Colon (tissue), 2 donors: ENCODE measurements around the gene CFAP46.
"Not testable (repeated sequence)": the region's sequence is repeated elsewhere in the genome, so short reads cannot be mapped to it uniquely, and the experiment has no call there.

Source experiments
- FAIRE-seq: peaks from 2 replicates; lab custom pipeline; 2012; peaks lifted over from hg19 to GRCh38; lab: Jason Lieb, UNC
- donor health status: control.
- donor health status: control.

CFAP46 gene

GRCh38 chr10:132962623-132963429 is 20.5 kb upstream of the CFAP46 start:
- no peak for FAIRE-seq

GRCh38 chr10:132961787-132962622 is 19.6 kb upstream of the CFAP46 start:
- no peak for FAIRE-seq

DNA sequence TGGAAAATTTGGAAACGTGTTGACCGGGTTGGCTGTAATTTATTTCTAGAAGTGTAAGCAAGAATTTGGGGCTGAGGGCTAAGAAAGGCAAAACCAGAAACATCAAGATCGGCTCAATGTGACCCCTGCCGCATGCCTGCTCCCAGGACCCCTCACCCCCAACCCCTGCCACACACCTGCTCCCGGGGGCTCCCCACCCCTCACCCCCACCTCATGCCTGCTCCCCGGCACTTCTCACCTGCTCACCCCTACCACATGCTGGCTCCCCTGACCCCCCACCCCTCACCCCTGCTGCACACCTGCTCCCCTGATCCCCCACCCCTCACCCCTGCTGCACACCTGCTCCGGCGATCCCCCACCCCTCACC is 19.0 kb upstream of the CFAP46 start:
- no peak for FAIRE-seq

GRCh38 chr10:132960631-132961419 is 18.5 kb upstream of the CFAP46 start:
- FAIRE-seq, result no peak

GRCh38 chr10:132960071-132960472 is 17.7 kb upstream of the CFAP46 start:
- FAIRE-seq, result no peak

DNA sequence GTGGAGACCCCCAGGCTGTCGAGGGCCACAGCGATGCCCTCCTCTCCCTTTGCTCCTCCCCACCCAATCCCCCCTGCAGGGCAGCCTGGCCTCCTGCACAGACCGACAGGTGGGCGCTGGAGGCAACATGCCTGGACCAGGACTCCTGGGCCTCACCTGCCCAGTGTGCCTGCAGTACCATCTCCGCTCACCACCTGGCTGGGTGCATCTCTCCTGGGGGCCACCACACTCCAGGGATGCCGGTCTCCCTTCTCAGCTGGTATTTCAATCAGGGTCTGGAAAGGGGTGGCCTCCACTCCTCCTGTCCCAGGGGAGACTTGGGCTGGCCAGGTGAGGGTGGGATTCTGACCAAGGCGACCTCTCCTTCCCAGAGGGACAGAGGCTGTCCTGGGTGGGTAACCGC is 17.2 kb upstream of the CFAP46 start:
- FAIRE-seq, result no peak

DNA sequence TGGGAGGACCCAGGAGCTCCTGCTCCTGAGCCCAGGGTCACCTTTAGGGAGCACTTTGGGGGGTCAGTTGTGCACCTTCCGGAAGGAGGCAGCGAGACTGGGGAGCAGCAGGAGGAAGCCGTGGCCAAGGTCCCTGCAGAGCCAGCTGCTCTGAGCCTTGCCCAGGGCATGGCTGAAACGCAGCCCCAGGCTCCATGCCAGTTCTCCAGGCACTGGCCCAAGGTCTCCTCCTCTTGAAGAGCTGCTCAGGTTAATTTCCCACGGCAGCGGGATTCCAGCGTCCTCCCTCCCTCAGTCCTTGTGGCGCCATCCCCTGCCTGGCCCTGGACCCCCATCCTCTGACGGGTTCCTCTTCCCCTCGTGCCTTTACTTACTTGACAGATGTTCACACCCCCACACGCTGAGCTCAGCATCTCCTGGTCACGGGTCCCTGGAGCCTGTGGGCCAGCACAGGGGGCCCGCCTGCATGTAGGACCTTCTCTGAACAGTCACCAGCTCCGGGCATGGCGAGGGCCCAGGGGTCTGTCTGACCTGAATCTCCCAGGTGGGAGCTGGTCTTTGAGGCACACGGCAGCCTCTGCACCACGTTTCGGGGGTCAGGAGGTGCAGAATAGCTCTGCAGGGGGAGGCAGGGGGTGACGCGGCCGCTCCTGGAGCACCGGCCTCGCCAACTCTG is 16.7 kb upstream of the CFAP46 start:
- FAIRE-seq, result no peak

GRCh38 chr10:132957981-132958882 is 15.9 kb upstream of the CFAP46 start:
- no peak for FAIRE-seq

DNA sequence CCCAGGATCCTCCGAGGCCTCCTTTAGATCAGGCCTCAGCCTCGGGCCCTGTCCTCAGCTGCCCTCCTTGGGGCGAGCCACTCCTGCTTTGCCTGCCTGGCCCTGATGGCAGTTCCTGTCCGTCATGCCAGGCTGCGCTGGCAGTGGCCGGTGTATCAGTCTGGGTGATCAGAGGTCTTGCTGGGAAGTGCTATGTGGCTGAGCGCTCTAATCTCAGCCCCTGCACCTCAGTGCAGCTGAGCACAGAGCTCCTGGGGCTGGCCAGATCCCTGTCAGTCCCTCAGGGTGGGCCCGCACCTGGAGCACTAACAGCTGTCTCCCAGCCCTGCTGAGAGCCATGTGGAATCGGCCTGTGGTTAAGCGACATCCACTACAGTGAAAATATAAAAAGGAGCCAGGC is 14.8 kb upstream of the CFAP46 start:
- FAIRE-seq, result no peak

- FAIRE-seq, result not testable (repeated sequence)
These were observed 13.9 kb upstream of the CFAP46 start for GRCh38 chr10:132956259-132956658.

DNA sequence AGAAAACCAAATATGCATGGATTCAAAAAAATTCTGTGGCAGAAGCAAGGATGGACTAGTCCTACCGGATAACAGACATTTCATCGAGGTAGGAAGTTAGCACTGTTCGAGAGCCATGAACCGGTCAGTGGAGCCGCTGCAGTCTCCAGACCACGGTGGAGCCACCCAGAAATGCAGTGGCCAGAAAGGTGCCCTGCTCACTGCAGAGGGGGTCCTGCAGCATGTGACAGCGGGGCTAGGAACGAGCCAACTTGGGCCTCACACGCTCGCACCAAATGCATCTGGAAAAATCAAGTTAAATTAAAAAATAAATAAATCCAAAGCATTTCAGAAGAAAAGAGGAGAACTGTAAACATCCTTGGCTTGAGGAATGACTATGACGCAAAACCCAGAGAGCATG is 13.1 kb upstream of the CFAP46 start:
- no peak for FAIRE-seq

DNA sequence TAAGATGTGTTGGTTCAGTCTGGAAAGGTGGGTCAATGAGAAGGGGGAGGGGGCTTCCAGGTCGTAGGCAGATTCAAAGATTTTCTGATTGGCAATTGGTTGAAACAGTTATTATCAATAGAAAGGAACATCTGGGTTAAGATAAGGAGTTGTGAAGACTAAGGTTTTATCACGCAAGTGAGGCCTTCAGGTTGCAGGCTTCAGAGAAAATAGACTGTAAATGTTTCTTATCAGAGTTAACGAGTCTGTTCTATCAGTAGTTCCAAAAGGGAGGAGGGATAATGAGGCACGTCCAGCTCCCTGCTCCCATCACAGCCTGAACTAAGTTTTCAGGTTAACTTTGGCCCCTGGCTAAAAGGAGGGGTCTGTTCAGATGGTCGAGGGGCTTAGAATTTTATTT is 11.1 kb upstream of the CFAP46 start:
- FAIRE-seq, result no peak

- no peak for FAIRE-seq
These were observed 9.6 kb upstream of the CFAP46 start for GRCh38 chr10:132951926-132952325.

DNA sequence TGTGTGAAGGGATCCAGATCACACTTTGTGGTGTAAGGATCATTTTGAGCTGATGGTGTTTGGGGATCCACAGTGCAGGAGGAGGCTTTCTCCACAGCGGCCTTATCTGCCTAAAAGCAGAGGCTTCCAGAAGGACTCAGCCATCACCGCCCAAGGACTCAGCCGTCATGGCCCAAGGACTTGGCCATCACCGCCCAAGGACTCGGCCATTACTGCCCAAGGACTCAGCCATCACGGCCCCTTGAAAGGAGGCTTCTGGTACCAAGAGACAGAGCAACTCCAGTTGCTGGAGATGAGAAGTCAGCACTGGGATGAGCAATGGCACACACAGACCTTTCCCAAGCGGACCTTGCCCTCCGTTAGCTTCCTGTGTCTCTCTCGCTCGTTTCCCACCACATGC is 6.0 kb upstream of the CFAP46 start:
- FAIRE-seq, result no peak

DNA sequence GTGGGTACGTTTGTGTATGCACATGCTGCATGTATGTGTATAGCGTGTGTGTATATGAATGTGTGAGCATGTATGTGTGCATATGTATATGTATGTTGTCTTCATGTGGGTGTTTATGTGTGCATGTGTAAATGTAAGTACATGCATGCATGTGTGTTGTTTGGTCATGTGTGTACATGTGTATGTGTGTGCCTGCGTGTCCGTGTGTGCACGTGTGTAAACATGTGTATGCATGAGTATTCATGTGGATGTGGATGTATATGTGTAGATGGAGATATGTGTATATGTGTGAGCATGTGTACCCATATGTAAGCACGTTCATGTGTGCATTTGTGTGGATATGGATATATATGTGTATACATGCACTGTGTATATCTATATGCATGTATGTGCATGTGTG is 5.5 kb upstream of the CFAP46 start:
- no peak for FAIRE-seq

DNA sequence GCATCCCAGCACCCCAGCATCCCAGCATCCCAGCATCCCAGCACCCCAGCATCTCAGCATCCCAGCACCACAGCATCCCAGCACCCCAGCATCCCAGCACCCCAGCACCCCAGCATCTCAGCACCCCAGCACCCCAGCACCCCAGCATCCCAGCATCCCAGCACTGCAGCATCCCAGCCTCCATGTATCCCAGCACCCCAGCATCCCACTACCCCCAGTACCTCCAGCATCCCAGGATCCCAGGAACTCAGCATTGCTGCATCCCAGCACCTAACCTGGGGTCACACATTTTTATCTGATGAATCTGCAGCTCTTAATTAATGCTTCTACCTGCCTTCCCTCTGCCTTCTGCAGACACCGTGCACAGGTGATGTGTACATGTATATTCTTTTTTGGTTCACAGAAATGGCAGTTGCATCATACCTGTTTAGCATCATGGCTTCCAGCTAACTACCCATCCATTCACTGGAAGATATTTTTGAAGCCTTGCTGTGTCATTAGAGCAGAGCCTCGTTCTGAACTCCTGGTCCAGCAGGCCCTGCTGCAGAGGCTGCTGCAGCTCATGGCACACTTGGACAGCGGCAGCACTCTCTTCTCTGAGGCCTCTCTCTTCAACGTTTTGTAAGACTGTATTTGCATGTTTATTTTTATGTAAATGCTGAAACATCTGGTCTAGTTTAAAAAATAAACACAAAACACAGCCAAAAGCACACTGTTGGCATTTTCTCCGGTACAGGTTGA is 4.6 kb upstream of the CFAP46 start:
- no peak for FAIRE-seq

DNA sequence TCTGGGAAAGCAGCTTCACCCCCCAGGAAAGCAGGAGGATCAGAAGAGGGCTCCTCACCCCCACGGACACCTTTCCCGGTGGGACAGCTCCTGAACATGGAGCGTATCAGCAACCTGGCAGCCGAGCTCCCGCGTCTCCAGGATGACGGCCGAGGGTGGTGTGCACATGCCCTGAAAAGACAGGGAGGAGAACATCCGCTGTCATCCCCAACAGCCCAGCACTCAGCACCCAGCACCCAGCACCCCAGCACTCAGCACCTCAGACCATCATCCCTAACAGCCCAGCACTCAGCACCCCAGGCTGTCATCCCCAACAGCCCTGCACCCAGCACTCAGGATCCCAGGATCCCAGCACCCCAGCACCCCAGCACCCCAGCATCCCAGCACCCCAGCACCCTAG is 3.9 kb upstream of the CFAP46 start:
- FAIRE-seq, result no peak

- no peak for FAIRE-seq
These were observed 3.5 kb upstream of the CFAP46 start for GRCh38 chr10:132945894-132946255.

DNA sequence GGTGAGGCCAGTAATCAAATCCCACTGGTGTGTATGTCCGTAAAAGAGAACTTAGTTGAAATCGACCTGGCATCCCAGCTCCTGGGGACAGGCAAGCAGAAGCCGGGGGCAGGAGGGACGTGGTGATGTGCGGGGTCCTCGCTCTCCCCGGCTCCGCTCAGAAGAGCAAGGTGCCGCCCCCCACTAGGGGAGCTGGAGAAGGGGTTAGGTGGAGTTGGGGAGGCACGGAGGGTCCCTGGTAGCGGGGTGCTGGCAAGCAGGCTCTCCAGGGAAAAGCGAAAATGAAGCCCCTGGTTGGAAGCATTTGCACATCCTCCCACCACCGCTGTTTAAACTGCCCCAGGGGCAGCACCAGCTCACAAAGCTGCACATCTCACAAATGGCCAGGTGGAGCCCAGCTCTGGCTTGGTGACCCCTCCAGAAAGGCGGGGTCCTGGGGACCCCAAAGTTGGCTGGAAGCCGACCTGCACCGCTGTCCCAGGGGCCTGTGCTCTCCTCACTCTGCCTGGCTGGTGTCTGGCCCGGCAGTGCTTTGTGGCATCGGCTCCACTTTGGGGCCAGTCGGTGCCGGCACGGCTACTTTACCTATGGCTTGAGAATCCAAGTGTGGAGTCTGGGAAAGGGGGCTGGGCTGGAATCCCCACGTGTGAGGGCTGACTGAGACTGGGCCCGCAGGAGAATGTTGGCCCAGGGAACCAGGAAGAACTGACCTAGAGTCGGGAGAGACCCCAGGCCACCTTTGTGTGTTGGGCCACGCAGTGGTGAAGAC is 2.9 kb upstream of the CFAP46 start:
- FAIRE-seq, result no peak

DNA sequence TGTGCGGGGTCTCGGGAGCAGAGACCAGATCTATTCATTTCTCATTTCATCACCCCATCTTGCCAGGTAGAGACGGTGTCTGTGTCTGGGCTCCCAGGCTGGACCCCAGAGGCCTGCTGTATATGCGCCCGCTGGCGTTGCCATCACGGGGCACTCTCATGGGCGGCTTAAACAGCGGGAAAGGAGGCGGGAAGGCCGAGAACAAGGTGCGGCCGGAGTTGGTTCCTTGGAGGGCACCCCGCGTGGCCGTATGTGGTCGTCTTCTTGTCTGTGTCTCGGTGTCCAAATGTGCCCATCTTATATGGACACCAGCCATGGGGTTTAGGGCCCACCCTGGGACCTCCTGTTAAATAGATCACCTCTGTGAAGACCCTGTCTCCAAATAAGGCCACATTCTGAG is 2.1 kb upstream of the CFAP46 start:
- no peak for FAIRE-seq
